ENCODE measurements around the gene CATSPER1. TPM values are rescaled to one million over a fixed set of nuclear protein-coding genes. Genes with fewer than 3 reads are reported as not detected.

Gene CATSPER1
- total and polyA plus RNA-seq, 8 donors: 0.24 to 2.6 (median 1.2) TPM; not detected in 5

- no peak for DNase-seq
- no peak for ATAC-seq
Measured at GRCh38 chr11:66048547-66049323, 22.5 kb upstream of the CATSPER1 start, which contains the start of gene GAL3ST3. GAL3ST3 (minus strand) TSS chr11:66049161; CDS start chr11:66045415, 3,746 bp downstream.

DNA sequence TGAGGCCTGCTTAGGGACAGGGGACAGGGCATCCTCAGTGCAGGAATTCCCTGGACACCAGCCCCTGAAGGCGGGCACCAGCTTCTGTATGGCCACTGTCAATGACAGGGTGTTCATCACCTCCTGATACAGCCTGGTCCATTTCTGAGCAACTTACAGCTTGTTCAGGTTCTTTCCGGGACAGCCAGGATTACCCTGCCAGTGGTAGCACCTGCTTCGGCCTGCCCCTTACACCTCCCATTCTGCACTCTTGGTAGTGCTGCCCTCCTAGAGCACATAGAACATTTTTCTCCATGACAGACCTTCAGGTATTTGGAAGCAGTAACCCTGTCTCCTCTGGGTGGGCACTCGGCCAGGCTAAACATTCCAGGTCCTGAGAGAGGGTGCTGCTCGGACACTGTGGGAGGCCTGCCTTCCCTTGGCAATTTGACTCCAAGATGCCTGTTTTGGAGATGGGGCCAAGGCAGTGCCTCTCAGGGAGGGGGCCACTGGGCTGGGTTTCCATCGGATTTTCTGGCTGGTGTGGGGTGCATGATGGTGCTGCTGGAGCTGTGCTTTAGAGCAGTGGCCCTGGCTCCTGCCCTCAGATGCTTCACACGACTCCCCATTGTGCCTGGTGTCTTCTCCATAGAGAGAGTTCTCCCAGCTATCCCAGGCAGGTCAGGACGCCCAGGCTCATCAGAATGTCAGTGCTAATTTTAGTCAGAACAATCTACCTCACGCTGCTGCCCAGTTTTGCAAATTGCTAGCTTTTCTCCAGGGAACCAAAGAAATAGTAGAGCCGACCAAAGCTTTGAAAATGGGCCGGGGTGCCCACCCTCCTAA is 21.5 kb upstream of the CATSPER1 start:
- no peak overlapping the region for H3K27ac ChIP-seq
- DNase-seq (no peak), ATAC-seq (no peak)
- H3K4me3 ChIP-seq: no peak overlapping the region
- peaks cover 0 to 13% of the 10 kb centered on the region in 2 donors for H3K4me1 ChIP-seq
- intact Hi-C loops (cut with DNase I): no loop called here
- TF ChIP-seq, protein P1, sequence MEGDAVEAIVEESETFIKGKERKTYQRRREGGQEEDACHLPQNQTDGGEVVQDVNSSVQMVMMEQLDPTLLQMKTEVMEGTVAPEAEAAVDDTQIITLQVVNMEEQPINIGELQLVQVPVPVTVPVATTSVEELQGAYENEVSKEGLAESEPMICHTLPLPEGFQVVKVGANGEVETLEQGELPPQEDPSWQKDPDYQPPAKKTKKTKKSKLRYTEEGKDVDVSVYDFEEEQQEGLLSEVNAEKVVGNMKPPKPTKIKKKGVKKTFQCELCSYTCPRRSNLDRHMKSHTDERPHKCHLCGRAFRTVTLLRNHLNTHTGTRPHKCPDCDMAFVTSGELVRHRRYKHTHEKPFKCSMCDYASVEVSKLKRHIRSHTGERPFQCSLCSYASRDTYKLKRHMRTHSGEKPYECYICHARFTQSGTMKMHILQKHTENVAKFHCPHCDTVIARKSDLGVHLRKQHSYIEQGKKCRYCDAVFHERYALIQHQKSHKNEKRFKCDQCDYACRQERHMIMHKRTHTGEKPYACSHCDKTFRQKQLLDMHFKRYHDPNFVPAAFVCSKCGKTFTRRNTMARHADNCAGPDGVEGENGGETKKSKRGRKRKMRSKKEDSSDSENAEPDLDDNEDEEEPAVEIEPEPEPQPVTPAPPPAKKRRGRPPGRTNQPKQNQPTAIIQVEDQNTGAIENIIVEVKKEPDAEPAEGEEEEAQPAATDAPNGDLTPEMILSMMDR (IDR thresholded peaks at IDR 0.05): no peak
- H3K9me3 ChIP-seq: no peaks in the 10 kb centered on the region
- peaks cover 8 to 26% of the 10 kb centered on the region in 2 donors for H3K27me3 ChIP-seq
- no peaks in the 10 kb centered on the region for H3K36me3 ChIP-seq

More at GRCh38 chr11:66048547-66049323, 22.5 kb upstream of the CATSPER1 start, which contains the start of gene GAL3ST3:
- TF ChIP-seq, protein P1 (IDR thresholded peaks at IDR 0.05): no peak
- H3K27ac ChIP-seq: no peak within 1 kb of the TSS
- H3K4me3 ChIP-seq: no peak within 1 kb of the TSS
- peaks cover 8 to 26% of the 10 kb centered on the region in 2 donors for H3K27me3 ChIP-seq
- H3K36me3 ChIP-seq: peaks cover 0 to 4% of the 10 kb centered on the region in 2 donors
- intact Hi-C loops (cut with DNase I): no loop called here
- no peaks in the 10 kb centered on the region for H3K9me3 ChIP-seq
- H3K4me1 ChIP-seq: peaks cover 9 to 23% of the 10 kb centered on the region in 2 donors

DNA sequence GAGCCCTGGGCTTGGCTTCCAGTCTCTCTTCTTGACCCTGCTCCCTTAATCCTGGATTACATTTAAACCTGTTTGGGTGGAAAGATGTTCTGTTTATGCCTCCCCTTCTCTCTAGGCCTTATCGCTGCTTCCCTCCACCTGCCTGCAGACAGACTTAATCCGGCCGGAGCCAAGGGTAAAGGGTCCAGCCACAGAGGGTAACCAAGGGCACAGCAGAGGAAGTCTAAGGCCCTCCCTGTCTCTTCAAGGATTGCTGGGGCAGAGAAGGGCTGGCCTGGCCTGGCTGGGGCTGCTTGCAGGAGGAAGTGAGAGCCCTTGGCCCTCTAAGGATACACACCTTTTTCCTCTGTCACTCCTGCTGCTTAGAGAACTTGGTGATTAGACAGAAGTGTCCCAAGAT is 20.6 kb upstream of the CATSPER1 start:
- Histone ChIP-seq H3K9me3 (no peaks in the 10 kb centered on the region), H3K4me3 (no peak overlapping the region), H3K4me1 (peaks cover 0 to 12% of the 10 kb centered on the region in 2 donors), H3K36me3 (no peaks in the 10 kb centered on the region), H3K27me3 (peaks cover 8 to 26% of the 10 kb centered on the region in 2 donors), H3K27ac (no peak overlapping the region)
- TF ChIP-seq, protein P1 (IDR thresholded peaks at IDR 0.05): no peak
- no peak for DNase-seq
- intact Hi-C loops (cut with DNase I): no loop called here
- ATAC-seq: no peak

DNA sequence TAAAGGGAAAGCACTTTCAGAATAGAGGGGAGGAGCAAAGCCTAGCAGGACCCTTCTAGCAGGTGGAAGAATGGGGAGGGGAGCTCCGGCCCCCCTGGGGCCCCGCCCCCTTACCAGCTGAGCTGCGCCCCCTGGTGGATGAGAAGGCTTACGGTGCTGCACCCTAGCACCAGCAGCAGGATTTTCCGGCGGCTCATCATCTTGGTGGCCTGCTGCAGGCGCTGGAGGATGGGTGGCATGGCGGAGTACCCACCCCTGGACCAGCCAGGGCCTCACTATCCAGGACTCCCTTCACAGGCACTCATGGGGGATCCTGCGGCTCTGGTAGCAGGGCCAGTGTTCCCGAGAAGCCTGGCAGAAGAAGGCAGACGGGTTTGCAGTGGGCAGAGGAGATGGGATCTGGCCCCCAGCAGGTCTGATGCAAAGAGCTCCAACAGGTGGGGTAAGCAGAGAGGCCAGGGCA is 18.9 kb upstream of the CATSPER1 start:
- peaks cover 0 to 4% of the 10 kb centered on the region in 2 donors for H3K4me1 ChIP-seq
- H3K27me3 ChIP-seq: peaks cover 8 to 26% of the 10 kb centered on the region in 2 donors

More for the DNA sequence above, 18.9 kb upstream of the CATSPER1 start:
- Histone ChIP-seq H3K27ac (no peak overlapping the region), H3K9me3 (no peaks in the 10 kb centered on the region), H3K4me3 (no peak overlapping the region), H3K36me3 (no peaks in the 10 kb centered on the region)
- DNase-seq: peak; percentile 45 to 93 (median 74)
- peak; percentile 91 for ATAC-seq
- intact Hi-C loops (cut with DNase I): no loop called here
- TF ChIP-seq, protein P1 (IDR thresholded peaks at IDR 0.05): peak; percentile 88 to 96
